Caco-2 (cell line): ENCODE results near the gene PRR19. TPM values are rescaled to one million over a fixed set of nuclear protein-coding genes. Genes with fewer than 3 reads are reported as not detected.

ENCODE experiments used
- Bru-seq: library from RNA; stranded (reverse); fragments of 400-500 nt; gene quantifications from one replicate; lab custom pipeline; 2021; lab: Mats Ljungman, UMichigan
- BruChase-seq, 2 experiments: library from RNA; stranded (reverse); fragments of 400-500 nt; gene quantifications; one replicate each; lab custom pipeline; 2021; lab: Mats Ljungman, UMichigan
- BruUV-seq: library from RNA; stranded (reverse); fragments of 400-500 nt; replicated peaks from 2 replicates; lab custom pipeline; 2021; lab: Mats Ljungman, UMichigan
- CTCF ChIA-PET: fragments of 300-600 bp; sonication (Branson Sonifier 250); formaldehyde crosslinking; loops from one replicate; lab custom pipeline; 2022; ENCODE audit warnings: antibody characterized with exemption; lab: Charles Lee
- POLR2A ChIA-PET: fragments of 300-600 bp; sonication (Branson Sonifier 250); formaldehyde crosslinking; loops from one replicate; lab custom pipeline; 2022; ENCODE audit warnings: antibody characterized with exemption; lab: Charles Lee
- DNase-seq, 2 experiments: peaks; one replicate each; pipeline versions ENCODE4 v3.0.0 to v3.0.0-alpha.2; 2020 to 2022
- H3K27me3 ChIP-seq: replicated peaks from 2 replicates; pipeline ENCODE4 v1.6.0; 2011; ENCODE audit warnings: low read length; ENCODE audit not compliant: control insufficient read depth, insufficient read depth
- H3K36me3 ChIP-seq: 2 replicates; pipeline ENCODE4 v1.5.1; 2011; ENCODE audit warnings: low read length; ENCODE audit not compliant: control insufficient read depth, insufficient read depth
- H3K4me1 ChIP-seq: fragments of 250-450 bp; sonication (Bioruptor Pico); 2 replicates; pipeline ENCODE4 v1.5.1; 2020; ENCODE audit warnings: mild to moderate bottlenecking
- H3K4me3 ChIP-seq: 2 replicates; pipeline ENCODE4 v1.5.1; 2011; ENCODE audit warnings: low read depth, mild to moderate bottlenecking, control low read depth, low read length
- H3K9me3 ChIP-seq: fragments of 250-450 bp; sonication (Bioruptor Pico); 2 replicates; pipeline ENCODE4 v1.5.1; 2020; ENCODE audit warnings: mild to moderate bottlenecking, moderate library complexity
- H3K27ac Mint-ChIP-seq: one replicate; pipeline ENCODE4 v1.8.0; 2022; ENCODE audit warnings: mixed read lengths; ENCODE audit not compliant: unreplicated experiment
- H3K27me3 Mint-ChIP-seq: one replicate; pipeline ENCODE4 v1.8.0; 2022; ENCODE audit warnings: mixed read lengths; ENCODE audit not compliant: insufficient read depth, unreplicated experiment
- H3K36me3 Mint-ChIP-seq: one replicate; pipeline ENCODE4 v1.8.0; 2022; ENCODE audit warnings: mild to moderate bottlenecking, mixed read lengths; ENCODE audit not compliant: insufficient read depth, unreplicated experiment
- H3K4me1 Mint-ChIP-seq: one replicate; pipeline ENCODE4 v1.8.0; 2022; ENCODE audit warnings: low read depth, mixed read lengths; ENCODE audit not compliant: unreplicated experiment
- H3K4me3 Mint-ChIP-seq: one replicate; pipeline ENCODE4 v1.8.0; 2022; ENCODE audit warnings: mild to moderate bottlenecking, moderate library complexity, mixed read lengths; ENCODE audit not compliant: unreplicated experiment
- H3K9me3 Mint-ChIP-seq: one replicate; pipeline ENCODE4 v1.8.0; 2022; ENCODE audit warnings: mixed read lengths; ENCODE audit not compliant: unreplicated experiment
- intact Hi-C: fragments of 100-400 bp; cut with micrococcal nuclease; formaldehyde crosslinking; loops from one replicate; pipeline ENCODE4 v1.10.0; 2022; ENCODE audit not compliant: unreplicated experiment
- long read RNA-seq: library from polyadenylated mRNA; stranded (forward); transcript quantifications from one replicate; pipeline ENCODE4 v2.0.0, GENCODE V29; 2022
- total RNA-seq: library from RNA; stranded (reverse); gene quantifications from 2 replicates; pipeline ENCODE4 v1.2.3, GENCODE V29; 2022
- TF ChIP-seq, protein P1 (sequence below), 2 experiments: fragments of 200-600 bp in 1 of 2; IDR thresholded peaks; 1 replicate in 1 of 2; 2 replicates in 1 of 2; pipeline versions ENCODE4 v1.5.1 to v1.8.0; 2011 to 2022; ENCODE audit warnings: antibody characterized with exemption in 1 of 2, control low read depth in 1 of 2, inconsistent platforms in 1 of 2, low read depth in 1 of 2, low read length in 1 of 2, mild to moderate bottlenecking in 1 of 2, moderate library complexity in 1 of 2; ENCODE audit not compliant: insufficient read depth in 1 of 2, severe bottlenecking in 1 of 2, unreplicated experiment in 1 of 2

The PRR19 gene, protein sequence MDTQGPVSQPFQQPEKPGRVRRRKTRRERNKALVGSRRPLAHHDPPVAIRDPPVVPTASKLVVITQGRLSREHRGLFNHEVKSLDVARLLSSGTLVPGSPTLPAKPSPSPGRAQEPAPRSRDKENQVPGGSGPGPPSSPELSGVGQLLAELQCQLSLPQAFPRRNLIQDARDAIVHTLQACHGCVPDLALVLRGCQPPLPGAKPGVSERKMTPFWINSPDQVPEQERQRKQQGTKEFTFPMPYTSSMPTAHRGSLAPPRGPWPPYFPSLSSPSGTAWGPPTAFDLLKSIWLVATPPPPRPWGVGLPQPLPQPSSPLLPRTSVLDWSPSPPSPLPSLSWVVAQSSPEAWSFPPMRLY
- 2.8 and 2.9 TPM in 2 replicates for total RNA-seq
- percentile 35 among the genes with signal in this experiment for Bru-seq, nascent RNA
- percentile 31 among the genes with signal in this experiment for BruChase-seq, experiment 1, labeled RNA remaining after a 2-hour chase
- percentile 46 among the genes with signal in this experiment for BruChase-seq, experiment 2, labeled RNA remaining after a 6-hour chase
- long read RNA-seq, transcript PRR19-201 (3 exons, 1,530 nt) = major isoform, 8 of 13 reads
- long read RNA-seq, partial matches to known transcripts = 0 of 13 reads
- long read RNA-seq, other reads (novel, unspliced or antisense) = 2 of 13 reads

DNA sequence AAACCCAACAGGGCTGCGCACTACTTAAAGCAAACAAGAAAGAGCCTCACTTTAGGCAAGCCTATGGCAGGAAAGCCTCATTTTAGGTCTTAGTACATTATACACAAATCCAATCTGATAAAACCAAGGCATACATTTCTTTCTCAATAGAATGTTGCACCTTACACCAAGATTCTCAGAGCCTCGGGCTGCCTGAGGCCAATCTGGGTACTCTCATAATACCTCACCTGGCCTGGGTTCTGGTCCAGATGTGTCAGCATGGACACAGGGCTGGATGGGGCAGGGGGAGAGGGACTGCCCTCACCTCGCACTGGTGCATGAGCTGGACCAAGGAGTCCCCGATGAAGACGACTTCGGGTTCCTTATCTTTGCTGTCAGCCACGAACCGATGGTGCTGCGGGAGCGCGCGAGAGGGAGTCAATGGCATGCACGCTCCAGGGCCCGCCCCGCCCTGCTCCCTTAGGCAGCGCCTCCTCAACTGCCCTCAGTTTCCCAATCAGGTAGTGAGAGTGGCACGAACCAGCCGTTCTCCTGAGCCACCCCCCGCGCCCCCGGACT is at the start of gene PRR19:
Gene PRR19, plus strand, starts transcription at position 487 of the 558 bp plus-strand sequence. CDS start 7,453 bp downstream, outside the sequence.
- intact Hi-C loops = loop anchor here (1.0 kb wide), 3 partner anchors 24 to 58 kb away; partner anchors contain the start of gene MEGF8
- TF ChIP-seq, protein P1, sequence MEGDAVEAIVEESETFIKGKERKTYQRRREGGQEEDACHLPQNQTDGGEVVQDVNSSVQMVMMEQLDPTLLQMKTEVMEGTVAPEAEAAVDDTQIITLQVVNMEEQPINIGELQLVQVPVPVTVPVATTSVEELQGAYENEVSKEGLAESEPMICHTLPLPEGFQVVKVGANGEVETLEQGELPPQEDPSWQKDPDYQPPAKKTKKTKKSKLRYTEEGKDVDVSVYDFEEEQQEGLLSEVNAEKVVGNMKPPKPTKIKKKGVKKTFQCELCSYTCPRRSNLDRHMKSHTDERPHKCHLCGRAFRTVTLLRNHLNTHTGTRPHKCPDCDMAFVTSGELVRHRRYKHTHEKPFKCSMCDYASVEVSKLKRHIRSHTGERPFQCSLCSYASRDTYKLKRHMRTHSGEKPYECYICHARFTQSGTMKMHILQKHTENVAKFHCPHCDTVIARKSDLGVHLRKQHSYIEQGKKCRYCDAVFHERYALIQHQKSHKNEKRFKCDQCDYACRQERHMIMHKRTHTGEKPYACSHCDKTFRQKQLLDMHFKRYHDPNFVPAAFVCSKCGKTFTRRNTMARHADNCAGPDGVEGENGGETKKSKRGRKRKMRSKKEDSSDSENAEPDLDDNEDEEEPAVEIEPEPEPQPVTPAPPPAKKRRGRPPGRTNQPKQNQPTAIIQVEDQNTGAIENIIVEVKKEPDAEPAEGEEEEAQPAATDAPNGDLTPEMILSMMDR (IDR thresholded peaks at IDR 0.05; ENCODE audit: insufficient read depth in 1 of 2, low read depth in 1 of 2, low read length in 1 of 2, severe bottlenecking in 1 of 2, unreplicated experiment in 1 of 2) = no peak
- Mint-ChIP-seq H3K27ac (peak within 1 kb of the TSS; percentile 94), H3K4me3 (peak within 1 kb of the TSS; percentile 98), H3K9me3 (peaks cover 2% of the 10 kb centered on the region), H3K27me3 (no peaks in the 10 kb centered on the region), H3K36me3 (peaks cover 34% of the 10 kb centered on the region), H3K4me1 (peaks cover 14% of the 10 kb centered on the region)
- H3K9me3 ChIP-seq = no peaks in the 10 kb centered on the region
- BruUV-seq = TSS peak; percentile 75
- H3K4me1 ChIP-seq = peaks cover 10% of the 10 kb centered on the region
- CTCF ChIA-PET = interaction anchor here (0.6 to 1.2 kb wide), 3 partner anchors 12 to 1162 kb away, joined by 3 to 6 read pairs (median 3); no protein-coding TSS in a partner anchor
- no peak for DNase-seq
- POLR2A ChIA-PET = interaction anchor here (0.7 kb wide), 1 partner anchor 122 kb away, joined by 4 read pairs; no protein-coding TSS in a partner anchor
- H3K4me3 ChIP-seq = peak within 1 kb of the TSS; percentile 64
- peaks cover 8% of the 10 kb centered on the region for H3K36me3 ChIP-seq
- no peaks in the 10 kb centered on the region for H3K27me3 ChIP-seq

DNA sequence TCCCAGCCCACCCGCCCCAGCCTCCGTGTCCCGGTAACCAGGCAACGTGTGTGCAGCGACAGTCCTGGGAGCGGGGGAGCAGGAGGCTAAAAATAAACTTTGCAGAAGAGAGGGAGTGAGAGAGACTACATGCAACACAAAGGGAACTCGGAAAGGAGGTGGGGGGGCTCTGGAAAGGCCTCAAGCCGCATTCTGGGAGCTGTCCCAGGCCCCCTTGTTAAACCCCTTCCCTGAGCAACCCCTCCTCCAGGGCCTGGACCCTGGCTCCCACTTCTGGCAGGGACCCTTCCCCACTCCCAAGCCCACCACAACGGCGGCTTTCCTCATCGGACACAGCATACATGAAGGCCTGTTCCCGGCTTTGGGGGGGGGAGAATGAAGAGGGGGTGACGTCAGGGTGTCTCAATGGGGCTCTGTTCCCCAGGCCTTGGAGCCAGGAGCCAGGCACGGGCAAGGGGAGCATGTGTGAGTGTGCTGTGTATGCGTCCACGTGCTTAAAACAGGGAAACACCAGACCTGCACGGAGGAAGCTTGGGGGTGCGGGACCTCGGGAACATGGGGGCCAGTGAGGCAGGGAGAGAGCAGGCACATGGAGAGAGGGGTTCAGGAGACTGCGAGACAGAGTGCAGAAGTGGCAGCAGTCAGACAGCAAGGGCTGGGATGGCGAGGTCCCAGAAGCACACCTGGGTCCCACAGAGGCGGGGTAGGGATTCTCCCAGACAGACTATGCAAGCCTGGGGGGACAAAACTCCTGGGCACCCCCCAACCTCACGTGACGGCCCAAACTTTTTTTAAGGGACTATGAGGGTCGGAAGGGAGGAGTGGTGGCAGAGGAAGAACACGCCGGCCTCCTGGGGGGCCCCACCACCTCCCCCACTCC is 49.3 kb upstream of the PRR19 start:
- Mint-ChIP-seq H3K9me3 (no peaks in the 10 kb centered on the region), H3K27me3 (no peaks in the 10 kb centered on the region), H3K27ac (peak overlapping the region; percentile 89), H3K36me3 (peaks cover 62% of the 10 kb centered on the region), H3K4me1 (peaks cover 21% of the 10 kb centered on the region), H3K4me3 (peak overlapping the region; percentile 87)
- ChIA-PET POLR2A (interaction anchor here (1.0 kb wide), 1 partner anchor 10 kb away, joined by 5 read pairs; no protein-coding TSS in a partner anchor), CTCF (no interaction called here)
- Histone ChIP-seq H3K27me3 (no peaks in the 10 kb centered on the region), H3K4me1 (peaks cover 25% of the 10 kb centered on the region), H3K36me3 (peaks cover 5% of the 10 kb centered on the region), H3K4me3 (peak overlapping the region; percentile 74), H3K9me3 (no peaks in the 10 kb centered on the region)
- TF ChIP-seq, protein P1 (IDR thresholded peaks at IDR 0.05; ENCODE audit: insufficient read depth in 1 of 2, low read depth in 1 of 2, low read length in 1 of 2, severe bottlenecking in 1 of 2, unreplicated experiment in 1 of 2) = no peak
- intact Hi-C loops = loop anchor here (1.0 kb wide), 1 partner anchor 8 kb away; no protein-coding TSS in a partner anchor
- TSS peak; percentile 28 for BruUV-seq
- no peak for DNase-seq
